Lower lobe of right lung (tissue), 2 donors: Measurements from ENCODE around the gene P4HB. TPM values are rescaled to one million over a fixed set of nuclear protein-coding genes. Genes with fewer than 3 reads are reported as not detected.

Experiments
- ATAC-seq, 2 donors: fragments of 200-7000 bp; cut with Tn5 transposase; one replicate each; pipeline ENCODE4 v1.9.1; 2020 to 2022; ENCODE audit warnings: mild to moderate bottlenecking in 2 of 2, moderate library complexity in 2 of 2
- DNase-seq: peaks from one replicate; pipeline ENCODE4 v3.0.0-alpha.2; 2020
- H3K27ac ChIP-seq: fragments of 200-600 bp; one replicate; pipeline ENCODE4 v1.8.0; 2022
- H3K27me3 ChIP-seq: fragments of 200-600 bp; one replicate; pipeline ENCODE4 v1.8.0; 2022; ENCODE audit warnings: low read depth
- H3K36me3 ChIP-seq: fragments of 200-600 bp; one replicate; pipeline ENCODE4 v1.8.0; 2022; ENCODE audit warnings: mild to moderate bottlenecking
- H3K4me1 ChIP-seq: fragments of 200-600 bp; one replicate; pipeline ENCODE4 v1.8.0; 2022
- H3K4me3 ChIP-seq: fragments of 200-600 bp; one replicate; pipeline ENCODE4 v1.8.0; 2022; ENCODE audit warnings: mild to moderate bottlenecking
- H3K9me3 ChIP-seq: fragments of 200-600 bp; one replicate; pipeline ENCODE4 v1.8.0; 2022
- CTCF ChIP-seq: fragments of 200-600 bp; IDR thresholded peaks from one replicate; pipeline ENCODE4 v1.8.0; 2022; ENCODE audit warnings: antibody characterized with exemption, mild to moderate bottlenecking
- intact Hi-C: fragments of 100-400 bp; cut with DNase I; formaldehyde crosslinking; loops from one replicate; pipeline ENCODE4 v1.11.0; 2022
- total RNA-seq: library from RNA; stranded (reverse); fragmentation: NEBNext Ultra II Directional; extraction: Animal tissue kit (Norgen Biotek cat#: 25700); gene quantifications from one replicate; pipeline ENCODE4 v1.2.1, GENCODE V29; 2021
- donor health status: DM: no; HTN: yes; CAD: no; lungs with severe emphysema.

The P4HB gene
- total RNA-seq, 1 donor from 2014 or later, result 432 TPM

- no peaks in the 10 kb centered on the region for H3K27me3 ChIP-seq
- peak; percentile 43 for TF ChIP-seq CTCF
Measured at GRCh38 chr17:81871387-81872230, 11.3 kb upstream of the P4HB start.

GRCh38 chr17:81870981-81871386 is 10.6 kb upstream of the P4HB start, which contains the start of gene ARHGDIA:
Gene ARHGDIA (minus strand): TSS chr17:81871337. CDS start chr17:81869930, 1,407 bp downstream.
- H3K36me3 ChIP-seq, result peaks cover 39% of the 10 kb centered on the region
- H3K4me3 ChIP-seq, result peak within 1 kb of the TSS; percentile 72
- H3K4me1 ChIP-seq, result peaks cover 58% of the 10 kb centered on the region
- no peaks in the 10 kb centered on the region for H3K27me3 ChIP-seq
- no peaks in the 10 kb centered on the region for H3K9me3 ChIP-seq
- H3K27ac ChIP-seq, result peak within 1 kb of the TSS; percentile 97
- ATAC-seq (peak in 1 of 2 donors; percentile 83), DNase-seq (no peak)
- no peak for TF ChIP-seq CTCF
- intact Hi-C loops, result no loop called here

More at GRCh38 chr17:81871387-81872230, 11.3 kb upstream of the P4HB start:
- no peaks in the 10 kb centered on the region for H3K9me3 ChIP-seq
- H3K4me1 ChIP-seq, result peaks cover 52% of the 10 kb centered on the region
- intact Hi-C loops, result no loop called here
- peaks cover 34% of the 10 kb centered on the region for H3K36me3 ChIP-seq
- peak; percentile 96 for DNase-seq
- peak; percentile 58 to 82 for ATAC-seq
- H3K27ac ChIP-seq, result peak overlapping the region; percentile 97
- peak overlapping the region; percentile 72 for H3K4me3 ChIP-seq

GRCh38 chr17:81870131-81870980 is 10.0 kb upstream of the P4HB start:
- Histone ChIP-seq H3K27ac (peak overlapping the region; percentile 97), H3K4me1 (peaks cover 63% of the 10 kb centered on the region), H3K36me3 (peaks cover 44% of the 10 kb centered on the region), H3K27me3 (no peaks in the 10 kb centered on the region), H3K9me3 (no peaks in the 10 kb centered on the region), H3K4me3 (peak overlapping the region; percentile 72)
- TF ChIP-seq CTCF, result no peak
- peak; percentile 78 for DNase-seq
- intact Hi-C loops, result no loop called here
- peak; percentile 20 to 31 for ATAC-seq

GRCh38 chr17:81869221-81870130 is 9.1 kb upstream of the P4HB start:
- H3K9me3 ChIP-seq, result no peaks in the 10 kb centered on the region
- H3K36me3 ChIP-seq, result peaks cover 52% of the 10 kb centered on the region
- no peaks in the 10 kb centered on the region for H3K27me3 ChIP-seq
- TF ChIP-seq CTCF, result peak; percentile 90
- peak overlapping the region; percentile 97 for H3K27ac ChIP-seq
- peak overlapping the region; percentile 72 for H3K4me3 ChIP-seq
- DNase-seq, result no peak
- H3K4me1 ChIP-seq, result peaks cover 63% of the 10 kb centered on the region
- peak; percentile 14 to 17 for ATAC-seq
- intact Hi-C loops, result no loop called here
